PFSK-1 (cell line): ENCODE data around the gene PYURF.

Source experiments
- FOXP2 ChIP-seq: optimal IDR thresholded peaks from 2 replicates; pipeline ENCODE3; 2011; ENCODE audit warnings: borderline replicate concordance, control low read depth, inconsistent platforms; ENCODE audit not compliant: insufficient read depth; ENCODE audit errors: extremely low read length, extremely low read depth
- POLR2AphosphoS5 ChIP-seq: IDR thresholded peaks from 2 replicates; pipeline ENCODE4 v1.6.1; 2012; ENCODE audit warnings: low read depth, mild to moderate bottlenecking, control low read depth, low read length, moderate library complexity
- REST ChIP-seq, 2 experiments: IDR thresholded peaks; 2 replicates each; pipeline versions ENCODE4 v1.6.1 to v1.8.0; 2011 to 2012; ENCODE audit warnings: low read depth in 2 of 2, low read length in 2 of 2, control low read depth in 1 of 2, inconsistent platforms in 1 of 2, mild to moderate bottlenecking in 1 of 2, moderate library complexity in 1 of 2; ENCODE audit not compliant: insufficient read depth in 1 of 2
- SIN3A ChIP-seq: IDR thresholded peaks from 2 replicates; pipeline ENCODE4 v1.6.1; 2012; ENCODE audit warnings: mild to moderate bottlenecking, low read length, moderate library complexity, borderline replicate concordance; ENCODE audit not compliant: insufficient read depth
- TAF1 ChIP-seq: IDR thresholded peaks from 2 replicates; pipeline ENCODE4 v1.6.1; 2012; ENCODE audit warnings: low read length, control low read depth, borderline replicate concordance; ENCODE audit not compliant: insufficient read depth

- no peak for TF ChIP-seq TAF1
- no peak for TF ChIP-seq SIN3A
- TF ChIP-seq REST (IDR thresholded peaks at IDR 0.05; ENCODE audit: insufficient read depth in 1 of 2, low read depth in 2 of 2, low read length in 2 of 2) = no peak
- no peak for TF ChIP-seq POLR2AphosphoS5
- TF ChIP-seq FOXP2 = no peak
These were observed 4.2 kb upstream of the PYURF start for GRCh38 chr4:88527787-88528186.
